Pancreas (tissue), 10 donors: ENCODE results near the gene GUCY1A1. TPM values are rescaled to one million over a fixed set of nuclear protein-coding genes. Genes with fewer than 3 reads are reported as not detected.

Source experiments
- ATAC-seq, 4 donors: fragments of 200-7000 bp; cut with Tn5 transposase; one replicate each; pipeline versions ENCODE4 v1.8.0 to v1.9.1; 2020; ENCODE audit warnings: mild to moderate bottlenecking in 4 of 4, moderate library complexity in 4 of 4
- DNase-seq, 6 donors: peaks; one replicate each; pipeline ENCODE4 v3.0.0-alpha.2; 2020
- FAIRE-seq: peaks from 2 replicates; lab custom pipeline; 2012; peaks lifted over from hg19 to GRCh38; lab: Jason Lieb, UNC
- H3K27ac ChIP-seq, 4 donors: fragments of 200-600 bp; sonication (generic); 1 replicate in 3 of 4; 2 replicates in 1 of 4; pipeline versions ENCODE4 v1.5.0 to v1.8.0; 2020
- H3K27me3 ChIP-seq, 4 donors: fragments of 200-600 bp; one replicate each; pipeline ENCODE4 v1.8.0; 2021
- H3K36me3 ChIP-seq, 3 donors: fragments of 200-600 bp; sonication (generic) in 1 of 3; one replicate each; pipeline versions ENCODE4 v1.5.0 to v1.8.0; 2020 to 2021
- H3K4me1 ChIP-seq, 3 donors: fragments of 200-600 bp; one replicate each; pipeline ENCODE4 v1.8.0; 2021
- H3K4me3 ChIP-seq, 4 donors: fragments of 200-600 bp; sonication (generic) in 2 of 4; one replicate each; pipeline versions ENCODE4 v1.5.0 to v1.8.0; 2020 to 2021
- H3K9me3 ChIP-seq, 4 donors: fragments of 200-600 bp; one replicate each; pipeline ENCODE4 v1.8.0; 2021
- WGBS, 2 donors: extraction: QIAGEN DNeasy Blood & Tissue Kit; methylation state at CpG; one replicate each; pipeline ENCODE4 v1.1.7; 2013; 5-methylcytosine and 5-hydroxymethylcytosine counted together
- intact Hi-C, 3 donors: fragments of 100-400 bp; cut with DNase I; formaldehyde crosslinking; loops; one replicate each; pipeline versions ENCODE4 v1.11.1 to v1.14.2; 2022
- polyA plus RNA-seq, 2 donors: library from polyadenylated mRNA; stranded (reverse); fragments of 200-250 nt; gene quantifications; one replicate each; pipeline ENCODE4 v1.2.3, GENCODE V29; 2013
- total RNA-seq, 6 donors: library from RNA; stranded (reverse); fragmentation: NEBNext Ultra II Directional in 4 of 6; extraction: Animal tissue kit (Norgen Biotek cat#: 25700) in 4 of 6; gene quantifications; one replicate each; pipeline versions ENCODE4 v1.2.1 to v1.2.4, GENCODE V29; 2021 to 2023
- TF ChIP-seq, protein P1 (sequence below), 4 donors: fragments of 200-600 bp; sonication (generic) in 3 of 4; IDR thresholded peaks; one replicate each; pipeline versions ENCODE4 v1.5.0 to v1.8.0; 2021; ENCODE audit warnings: antibody characterized with exemption in 4 of 4
- donor health status: healthy with polysubstance abuse.
- donor health status: DM: no; HTN: no; CAD: no; lungs with moderate emphysema.
- donor health status: DM: no; HTN: no; CAD: no.
- donor health status: control.
- donor health status: control.
- donor health status: Bipolar disorder and iron deficiency.
- donor health status: DM: yes; HTN: yes; CAD: no.
- donor health status: DM: no; HTN: no; CAD: no.
- donor health status: DM: no; HTN: no; CAD: no.
- donor health status: DM: yes; HTN: yes; CAD: no.

The GUCY1A1 gene
- total and polyA plus RNA-seq, 8 donors = 4.2 to 26.4 (median 11.2) TPM

DNA sequence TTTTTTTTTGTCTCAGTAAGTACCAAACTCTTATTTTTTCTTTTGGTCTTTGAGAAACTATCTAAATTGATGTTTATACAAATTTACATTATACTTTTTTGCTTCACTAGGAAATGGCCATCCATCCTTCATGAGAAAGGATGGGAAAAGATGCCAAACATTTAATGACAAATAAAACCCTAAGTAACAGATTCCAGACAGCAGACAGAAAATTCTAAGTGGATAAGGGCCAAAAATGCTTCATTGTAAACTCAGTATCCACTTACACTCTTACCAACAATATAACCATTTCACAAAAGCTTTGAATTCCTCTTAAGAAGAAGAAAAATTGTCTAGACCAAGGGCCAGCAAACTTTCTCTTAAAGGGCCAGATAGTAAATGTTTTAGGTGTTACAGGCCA lies 95.7 kb downstream of the GUCY1A1 start:
- FAIRE-seq (no peak), DNase-seq (no peak)

GRCh38 chr4:155763551-155763950 lies 96.9 kb downstream of the GUCY1A1 start:
- H3K9me3 ChIP-seq = no peaks in the 10 kb centered on the region
- DNase-seq (no peak), ATAC-seq (no peak), FAIRE-seq (no peak)
- TF ChIP-seq, protein P1, sequence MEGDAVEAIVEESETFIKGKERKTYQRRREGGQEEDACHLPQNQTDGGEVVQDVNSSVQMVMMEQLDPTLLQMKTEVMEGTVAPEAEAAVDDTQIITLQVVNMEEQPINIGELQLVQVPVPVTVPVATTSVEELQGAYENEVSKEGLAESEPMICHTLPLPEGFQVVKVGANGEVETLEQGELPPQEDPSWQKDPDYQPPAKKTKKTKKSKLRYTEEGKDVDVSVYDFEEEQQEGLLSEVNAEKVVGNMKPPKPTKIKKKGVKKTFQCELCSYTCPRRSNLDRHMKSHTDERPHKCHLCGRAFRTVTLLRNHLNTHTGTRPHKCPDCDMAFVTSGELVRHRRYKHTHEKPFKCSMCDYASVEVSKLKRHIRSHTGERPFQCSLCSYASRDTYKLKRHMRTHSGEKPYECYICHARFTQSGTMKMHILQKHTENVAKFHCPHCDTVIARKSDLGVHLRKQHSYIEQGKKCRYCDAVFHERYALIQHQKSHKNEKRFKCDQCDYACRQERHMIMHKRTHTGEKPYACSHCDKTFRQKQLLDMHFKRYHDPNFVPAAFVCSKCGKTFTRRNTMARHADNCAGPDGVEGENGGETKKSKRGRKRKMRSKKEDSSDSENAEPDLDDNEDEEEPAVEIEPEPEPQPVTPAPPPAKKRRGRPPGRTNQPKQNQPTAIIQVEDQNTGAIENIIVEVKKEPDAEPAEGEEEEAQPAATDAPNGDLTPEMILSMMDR (IDR thresholded peaks at IDR 0.05) = no peak
- WGBS, 2 donors = 83 to 84% methylated on average over 2 of the region's 2 CpGs
- intact Hi-C loops = no loop called here
- no peak overlapping the region for H3K4me3 ChIP-seq
- H3K27me3 ChIP-seq = no peaks in the 10 kb centered on the region
- H3K4me1 ChIP-seq = peaks cover 0 to 5% (median 4%) of the 10 kb centered on the region in 3 donors
- H3K27ac ChIP-seq = no peak overlapping the region
- no peaks in the 10 kb centered on the region for H3K36me3 ChIP-seq

More for the DNA sequence above, 95.7 kb downstream of the GUCY1A1 start:
- intact Hi-C loops = no loop called here
- Histone ChIP-seq H3K9me3 (no peaks in the 10 kb centered on the region), H3K27ac (no peak overlapping the region), H3K4me1 (peaks cover 0 to 4% (median 4%) of the 10 kb centered on the region in 3 donors), H3K36me3 (no peaks in the 10 kb centered on the region), H3K4me3 (no peak overlapping the region), H3K27me3 (no peaks in the 10 kb centered on the region)
- no peak for ATAC-seq
- TF ChIP-seq, protein P1 (IDR thresholded peaks at IDR 0.05) = no peak

- TF ChIP-seq, protein P1 (IDR thresholded peaks at IDR 0.05) = no peak
- no peak for FAIRE-seq
- H3K9me3 ChIP-seq = no peaks in the 10 kb centered on the region
- DNase-seq = no peak
- no peaks in the 10 kb centered on the region for H3K27me3 ChIP-seq
- 72 to 74% methylated on average over 3 of the region's 3 CpGs for WGBS, 2 donors
- H3K4me1 ChIP-seq = peaks cover 0 to 13% (median 4%) of the 10 kb centered on the region in 3 donors
- no peak for ATAC-seq
- no peak overlapping the region for H3K4me3 ChIP-seq
- H3K36me3 ChIP-seq = no peaks in the 10 kb centered on the region
- intact Hi-C loops = no loop called here
- no peak overlapping the region for H3K27ac ChIP-seq
Measured at GRCh38 chr4:155765149-155765548, 98.5 kb downstream of the GUCY1A1 start.

DNA sequence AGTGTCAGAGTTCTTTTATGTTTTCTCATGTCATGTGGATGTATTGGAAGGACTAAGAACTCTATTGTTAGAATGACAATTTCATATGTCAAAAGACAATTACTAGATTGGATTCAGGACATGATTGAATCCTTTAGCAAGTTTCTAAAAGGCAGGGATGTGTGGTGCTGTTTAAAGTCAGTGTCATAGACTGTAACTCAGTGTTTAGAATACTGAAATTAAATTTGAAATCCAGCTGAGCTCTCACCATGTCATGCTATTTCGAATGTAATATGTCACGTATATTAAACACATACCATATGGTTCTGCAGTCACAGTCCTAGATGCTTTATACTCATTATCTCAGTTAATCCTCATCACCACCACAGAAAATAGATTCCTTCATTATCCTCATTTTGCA lies 100.0 kb downstream of the GUCY1A1 start:
- 73 to 76% methylated on average over 2 of the region's 2 CpGs for WGBS, 2 donors
- ATAC-seq = no peak
- TF ChIP-seq, protein P1 (IDR thresholded peaks at IDR 0.05) = no peak

GRCh38 chr4:155768370-155768769 lies 101.7 kb downstream of the GUCY1A1 start:
- ATAC-seq (no peak), DNase-seq (no peak), FAIRE-seq (peak; percentile 45)
- Histone ChIP-seq H3K36me3 (no peaks in the 10 kb centered on the region), H3K4me1 (peaks cover 0 to 13% (median 3%) of the 10 kb centered on the region in 3 donors), H3K4me3 (no peak overlapping the region), H3K27ac (no peak overlapping the region), H3K9me3 (no peaks in the 10 kb centered on the region), H3K27me3 (no peaks in the 10 kb centered on the region)
- intact Hi-C loops = no loop called here
- TF ChIP-seq, protein P1 (IDR thresholded peaks at IDR 0.05) = no peak

More for the DNA sequence above, 100.0 kb downstream of the GUCY1A1 start:
- Histone ChIP-seq H3K9me3 (no peaks in the 10 kb centered on the region), H3K4me1 (peaks cover 0 to 13% (median 4%) of the 10 kb centered on the region in 3 donors), H3K27me3 (no peaks in the 10 kb centered on the region), H3K4me3 (no peak overlapping the region), H3K27ac (no peak overlapping the region), H3K36me3 (no peaks in the 10 kb centered on the region)
- FAIRE-seq (no peak), DNase-seq (no peak)
- intact Hi-C loops = no loop called here
